A549 treated with ZK216348 at 1 μM for 4 hours (cell line): ENCODE results near the gene KCTD1. TPM values are rescaled to one million over a fixed set of nuclear protein-coding genes. Genes with fewer than 3 reads are reported as not detected.

Experiments used
- total RNA-seq: library from RNA; stranded (reverse); fragments of 200-300 nt; extraction: Qiagen RNA extraction; gene quantifications from 5 replicates; pipeline ENCODE4 v1.2.3, GENCODE V29; 2022; ENCODE audit warnings: low read depth

The KCTD1 gene
- 28.7 to 38.6 TPM (median 37.0 TPM) in 5 replicates for total RNA-seq

GRCh38 chr18:26548415-26549262 lies at the start of gene KCTD1:
KCTD1 (minus strand) TSS chr18:26548553; CDS start chr18:26548536, 17 bp downstream.

